WTC11 (cell line): Measurements from ENCODE around the gene BCL7C. TPM values are rescaled to one million over a fixed set of nuclear protein-coding genes. Genes with fewer than 3 reads are reported as not detected.

ENCODE experiments used
- ATAC-seq: fragments of 200-7000 bp; cut with Tn5 transposase; 2 replicates; pipeline ENCODE4 v1.10.0; 2021; ENCODE audit warnings: mild to moderate bottlenecking, moderate library complexity
- CTCF ChIA-PET: fragments of 300-600 bp; sonication (Branson Sonifier 250); formaldehyde crosslinking; loops from one replicate; lab custom pipeline; 2021; ENCODE audit warnings: antibody characterized with exemption; lab: Charles Lee
- POLR2A ChIA-PET: fragments of 350-600 bp; sonication (Branson Sonifier 250); formaldehyde crosslinking; loops from one replicate; lab custom pipeline; 2021; ENCODE audit warnings: antibody characterized with exemption; lab: Charles Lee
- DNase-seq: peaks from one replicate; pipeline ENCODE4 v3.0.0; 2021; ENCODE audit warnings: low spot score
- H3K27ac Mint-ChIP-seq: 2 replicates; pipeline ENCODE4 v1.8.0; 2021; ENCODE audit warnings: mixed read lengths
- H3K27me3 Mint-ChIP-seq: 2 replicates; pipeline ENCODE4 v1.8.0; 2021; ENCODE audit warnings: low read depth, mild to moderate bottlenecking, moderate library complexity, mixed read lengths
- H3K36me3 Mint-ChIP-seq: 2 replicates; pipeline ENCODE4 v1.8.0; 2021; ENCODE audit warnings: mixed read lengths
- H3K4me1 Mint-ChIP-seq: 2 replicates; pipeline ENCODE4 v1.8.0; 2022; ENCODE audit warnings: mixed read lengths
- H3K4me3 Mint-ChIP-seq: 2 replicates; pipeline ENCODE4 v1.8.0; 2021; ENCODE audit warnings: mild to moderate bottlenecking, moderate library complexity, mixed read lengths
- H3K9me3 Mint-ChIP-seq: 2 replicates; pipeline ENCODE4 v1.8.0; 2021; ENCODE audit warnings: mixed read lengths
- E2F4 ChIP-seq: sonication (generic); formaldehyde crosslinking; IDR thresholded peaks from 2 replicates; pipeline ENCODE4 v1.8.1; 2022; ENCODE audit warnings: low read depth, mild to moderate bottlenecking, moderate library complexity, missing genetic modification reagents, borderline replicate concordance
- HMGXB4 ChIP-seq: sonication (generic); formaldehyde crosslinking; IDR thresholded peaks from 2 replicates; pipeline ENCODE4 v1.8.1; 2023; ENCODE audit warnings: mild to moderate bottlenecking, moderate library complexity, missing genetic modification reagents
- IRF1 ChIP-seq: sonication (generic); formaldehyde crosslinking; IDR thresholded peaks from 2 replicates; pipeline ENCODE4 v1.8.0; 2023; ENCODE audit warnings: missing genetic modification reagents
- IRF2 ChIP-seq: sonication (generic); formaldehyde crosslinking; IDR thresholded peaks from 2 replicates; pipeline ENCODE4 v1.8.0; 2022; ENCODE audit warnings: low read depth, missing genetic modification reagents, borderline replicate concordance
- JUN ChIP-seq: sonication (generic); formaldehyde crosslinking; IDR thresholded peaks from 2 replicates; pipeline ENCODE4 v1.8.0; 2023; ENCODE audit warnings: mild to moderate bottlenecking, missing genetic modification reagents
- SMAD3 ChIP-seq: sonication (generic); formaldehyde crosslinking; IDR thresholded peaks from 2 replicates; pipeline ENCODE4 v1.8.0; 2022; ENCODE audit warnings: missing genetic modification reagents, mild to moderate bottlenecking, borderline replicate concordance
- TCF7 ChIP-seq: sonication (generic); formaldehyde crosslinking; IDR thresholded peaks from 2 replicates; pipeline ENCODE4 v1.8.0; 2022; ENCODE audit warnings: mild to moderate bottlenecking, low read depth, missing genetic modification reagents, moderate library complexity
- TEAD4 ChIP-seq: sonication (generic); formaldehyde crosslinking; IDR thresholded peaks from 2 replicates; pipeline ENCODE4 v1.8.0; 2022; ENCODE audit warnings: mild to moderate bottlenecking, missing genetic modification reagents
- ZNF121 ChIP-seq: sonication (generic); formaldehyde crosslinking; IDR thresholded peaks from 2 replicates; pipeline ENCODE4 v1.8.0; 2023; ENCODE audit warnings: missing genetic modification reagents
- ZNF423 ChIP-seq: fragments of 250-450 bp; sonication (Bioruptor Pico); IDR thresholded peaks from 2 replicates; pipeline ENCODE4 v2.1.2; 2022; ENCODE audit warnings: mild to moderate bottlenecking, moderate library complexity
- total RNA-seq: library from RNA; stranded (reverse); gene quantifications from 3 replicates; pipeline ENCODE4 v1.2.3, GENCODE V29; 2021
- TF ChIP-seq, protein P1 (sequence below): sonication (generic); formaldehyde crosslinking; IDR thresholded peaks from 2 replicates; pipeline ENCODE4 v1.8.1; 2023; ENCODE audit warnings: mild to moderate bottlenecking, missing genetic modification reagents
- TF ChIP-seq, protein P2 (sequence below): sonication (generic); formaldehyde crosslinking; IDR thresholded peaks from 2 replicates; pipeline ENCODE4 v1.8.0; 2022; ENCODE audit warnings: mild to moderate bottlenecking, missing genetic modification reagents
- TF ChIP-seq, protein P3 (sequence below): sonication (generic); formaldehyde crosslinking; IDR thresholded peaks from 2 replicates; pipeline ENCODE4 v1.8.0; 2022; ENCODE audit warnings: missing genetic modification reagents

BCL7C gene
- total RNA-seq, 1 experiment from 2014 or later, result 18.3 TPM

DNA sequence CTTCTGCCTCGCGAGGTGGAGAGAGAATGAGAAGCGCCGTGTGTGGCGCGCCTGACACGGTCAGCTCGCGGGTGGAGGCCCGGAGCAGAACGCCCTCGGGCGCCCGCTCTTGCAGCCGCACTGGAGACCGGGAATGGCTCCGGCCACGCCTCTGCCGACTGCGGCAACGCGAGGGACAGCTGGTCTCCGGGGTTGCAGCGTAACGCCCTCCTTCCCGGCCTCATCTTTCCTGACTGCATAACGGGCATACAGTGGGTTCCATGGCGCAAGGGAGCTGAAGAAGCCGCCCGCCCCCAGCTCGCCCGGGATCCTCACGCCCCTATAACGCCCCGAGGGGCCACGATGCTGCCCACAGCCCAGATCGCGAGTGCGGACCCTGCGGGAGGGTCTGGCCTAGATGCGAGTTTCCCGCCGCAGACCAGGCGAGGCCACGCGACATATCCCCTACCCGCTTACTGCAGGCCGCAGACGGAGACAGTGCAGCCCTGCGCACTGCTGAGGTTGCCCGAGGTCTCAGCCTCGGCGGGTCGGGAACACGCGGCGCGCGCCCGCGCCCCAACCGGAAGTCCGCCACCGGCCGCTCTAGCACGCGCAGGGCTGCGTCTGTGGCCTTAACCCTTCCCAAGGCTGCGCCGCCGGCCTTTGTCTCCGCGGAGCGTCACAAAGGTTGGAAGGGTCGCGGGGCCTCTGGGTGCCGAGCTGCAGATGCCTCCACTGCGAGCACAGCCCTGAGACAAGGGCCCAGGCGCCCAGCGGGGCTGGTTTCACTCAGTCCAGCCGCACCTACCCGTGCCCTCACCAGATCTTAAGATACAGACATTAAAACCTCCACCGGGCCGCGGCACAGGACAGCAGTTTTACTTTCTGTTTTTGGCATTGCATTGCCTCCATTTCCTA, 18.8 kb downstream of the BCL7C start (continued):
- TF ChIP-seq HMGXB4 (CRISPR knock-in tag) (peak; percentile 90), ZNF423 (CRISPR knock-in tag) (peak; percentile 13; the same call in 1 of the 2 replicates), SMAD3 (CRISPR knock-in tag) (0 out of 2 replicates have a peak, but pooled peaks have one; percentile 22), JUN (peak; percentile 68; the same call in 1 of the 2 replicates), IRF2 (CRISPR knock-in tag) (peak; percentile 29; the same call in 1 of the 2 replicates), IRF1 (CRISPR knock-in tag) (peak; percentile 89), TEAD4 (0 out of 2 replicates have a peak, but pooled peaks have one; percentile 8), E2F4 (CRISPR knock-in tag) (peak; percentile 72; the same call in 1 of the 2 replicates)
- TF ChIP-seq, protein P1, sequence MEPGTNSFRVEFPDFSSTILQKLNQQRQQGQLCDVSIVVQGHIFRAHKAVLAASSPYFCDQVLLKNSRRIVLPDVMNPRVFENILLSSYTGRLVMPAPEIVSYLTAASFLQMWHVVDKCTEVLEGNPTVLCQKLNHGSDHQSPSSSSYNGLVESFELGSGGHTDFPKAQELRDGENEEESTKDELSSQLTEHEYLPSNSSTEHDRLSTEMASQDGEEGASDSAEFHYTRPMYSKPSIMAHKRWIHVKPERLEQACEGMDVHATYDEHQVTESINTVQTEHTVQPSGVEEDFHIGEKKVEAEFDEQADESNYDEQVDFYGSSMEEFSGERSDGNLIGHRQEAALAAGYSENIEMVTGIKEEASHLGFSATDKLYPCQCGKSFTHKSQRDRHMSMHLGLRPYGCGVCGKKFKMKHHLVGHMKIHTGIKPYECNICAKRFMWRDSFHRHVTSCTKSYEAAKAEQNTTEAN (CRISPR knock-in tag), result peak; percentile 62
- TF ChIP-seq, protein P2, sequence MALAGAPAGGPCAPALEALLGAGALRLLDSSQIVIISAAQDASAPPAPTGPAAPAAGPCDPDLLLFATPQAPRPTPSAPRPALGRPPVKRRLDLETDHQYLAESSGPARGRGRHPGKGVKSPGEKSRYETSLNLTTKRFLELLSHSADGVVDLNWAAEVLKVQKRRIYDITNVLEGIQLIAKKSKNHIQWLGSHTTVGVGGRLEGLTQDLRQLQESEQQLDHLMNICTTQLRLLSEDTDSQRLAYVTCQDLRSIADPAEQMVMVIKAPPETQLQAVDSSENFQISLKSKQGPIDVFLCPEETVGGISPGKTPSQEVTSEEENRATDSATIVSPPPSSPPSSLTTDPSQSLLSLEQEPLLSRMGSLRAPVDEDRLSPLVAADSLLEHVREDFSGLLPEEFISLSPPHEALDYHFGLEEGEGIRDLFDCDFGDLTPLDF (CRISPR knock-in tag), result peak; percentile 60; the same call in 1 of the 2 replicates
- TF ChIP-seq, protein P3, sequence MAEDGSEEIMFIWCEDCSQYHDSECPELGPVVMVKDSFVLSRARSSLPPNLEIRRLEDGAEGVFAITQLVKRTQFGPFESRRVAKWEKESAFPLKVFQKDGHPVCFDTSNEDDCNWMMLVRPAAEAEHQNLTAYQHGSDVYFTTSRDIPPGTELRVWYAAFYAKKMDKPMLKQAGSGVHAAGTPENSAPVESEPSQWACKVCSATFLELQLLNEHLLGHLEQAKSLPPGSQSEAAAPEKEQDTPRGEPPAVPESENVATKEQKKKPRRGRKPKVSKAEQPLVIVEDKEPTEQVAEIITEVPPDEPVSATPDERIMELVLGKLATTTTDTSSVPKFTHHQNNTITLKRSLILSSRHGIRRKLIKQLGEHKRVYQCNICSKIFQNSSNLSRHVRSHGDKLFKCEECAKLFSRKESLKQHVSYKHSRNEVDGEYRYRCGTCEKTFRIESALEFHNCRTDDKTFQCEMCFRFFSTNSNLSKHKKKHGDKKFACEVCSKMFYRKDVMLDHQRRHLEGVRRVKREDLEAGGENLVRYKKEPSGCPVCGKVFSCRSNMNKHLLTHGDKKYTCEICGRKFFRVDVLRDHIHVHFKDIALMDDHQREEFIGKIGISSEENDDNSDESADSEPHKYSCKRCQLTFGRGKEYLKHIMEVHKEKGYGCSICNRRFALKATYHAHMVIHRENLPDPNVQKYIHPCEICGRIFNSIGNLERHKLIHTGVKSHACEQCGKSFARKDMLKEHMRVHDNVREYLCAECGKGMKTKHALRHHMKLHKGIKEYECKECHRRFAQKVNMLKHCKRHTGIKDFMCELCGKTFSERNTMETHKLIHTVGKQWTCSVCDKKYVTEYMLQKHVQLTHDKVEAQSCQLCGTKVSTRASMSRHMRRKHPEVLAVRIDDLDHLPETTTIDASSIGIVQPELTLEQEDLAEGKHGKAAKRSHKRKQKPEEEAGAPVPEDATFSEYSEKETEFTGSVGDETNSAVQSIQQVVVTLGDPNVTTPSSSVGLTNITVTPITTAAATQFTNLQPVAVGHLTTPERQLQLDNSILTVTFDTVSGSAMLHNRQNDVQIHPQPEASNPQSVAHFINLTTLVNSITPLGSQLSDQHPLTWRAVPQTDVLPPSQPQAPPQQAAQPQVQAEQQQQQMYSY, result 0 out of 2 replicates have a peak, but pooled peaks have one; percentile 7

DNA sequence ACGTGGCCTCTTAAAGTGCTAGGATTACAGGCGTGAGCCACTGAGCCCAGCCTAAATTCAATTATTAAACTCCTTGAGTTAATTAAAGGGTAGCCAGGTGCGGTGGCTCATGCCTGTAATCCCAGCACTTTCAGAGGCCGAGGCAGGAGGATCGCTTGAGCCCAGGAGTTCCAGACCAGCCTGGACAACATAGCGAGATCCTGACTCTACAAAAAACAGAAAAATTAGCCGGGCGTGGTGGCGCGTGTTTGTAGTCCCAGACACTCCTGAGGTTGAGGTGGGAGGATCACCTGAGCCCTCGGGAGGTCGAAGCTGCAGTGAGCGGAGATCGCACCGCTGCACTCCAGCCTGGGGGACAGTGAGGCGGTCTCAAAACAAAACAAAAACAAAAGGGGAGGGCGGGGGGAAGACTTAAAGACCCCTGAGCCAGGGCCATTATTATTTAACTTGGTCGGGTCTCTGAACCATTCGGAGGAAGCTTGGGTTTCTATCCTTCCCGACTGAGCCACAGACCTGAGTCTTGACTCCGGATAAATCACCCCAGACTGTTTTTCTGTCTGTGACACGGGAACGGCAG, 19.5 kb downstream of the BCL7C start:
- DNase-seq (no peak), ATAC-seq (peak; percentile 10)
- Mint-ChIP-seq H3K36me3 (0 out of 2 replicates have a peak, but pooled peaks cover 2% of the 10 kb centered on the region), H3K27ac (no peak overlapping the region), H3K27me3 (peaks cover 40% of the 10 kb centered on the region), H3K4me3 (peak overlapping the region; percentile 96), H3K4me1 (peaks cover 12% of the 10 kb centered on the region), H3K9me3 (no peaks in the 10 kb centered on the region)
- TF ChIP-seq TCF7 (CRISPR knock-in tag) (no peak), ZNF121 (peak; percentile 54; the same call in 1 of the 2 replicates)
- CTCF ChIA-PET, result interaction anchor here (1.0 to 3.8 kb wide), 6 partner anchors 28 to 69 kb away, joined by 3 to 43 read pairs (median 8); no protein-coding TSS in a partner anchor
- POLR2A ChIA-PET, result interaction anchor here (0.8 to 1.8 kb wide), 5 partner anchors 23 to 99 kb away, joined by 3 to 6 read pairs (median 3); no protein-coding TSS in a partner anchor
